ENCODE data around the gene IGSF11.

The IGSF11 gene

GRCh38 chr3:118970819-118971218 is 63.8 kb downstream of the IGSF11 start:
- no peak overlapping the region for H3K4me3 ChIP-seq (ENCODE audit: low read depth, low read length)
- no peak for TF ChIP-seq CTCF (IDR thresholded peaks at IDR 0.05; ENCODE audit: borderline replicate concordance, insufficient read depth, low read depth, low read length)

- no peak overlapping the region for H3K4me3 ChIP-seq (ENCODE audit: low read depth, low read length)
- no peak for TF ChIP-seq CTCF (IDR thresholded peaks at IDR 0.05; ENCODE audit: borderline replicate concordance, insufficient read depth, low read depth, low read length)
Observed at GRCh38 chr3:118968640-118969039, 66.0 kb downstream of the IGSF11 start.

- no peak overlapping the region for H3K4me3 ChIP-seq (ENCODE audit: low read depth, low read length)
- no peak for TF ChIP-seq CTCF (IDR thresholded peaks at IDR 0.05; ENCODE audit: borderline replicate concordance, insufficient read depth, low read depth, low read length)
Observed at GRCh38 chr3:118968111-118968510, 66.5 kb downstream of the IGSF11 start.

- TF ChIP-seq CTCF (IDR thresholded peaks at IDR 0.05; ENCODE audit: borderline replicate concordance, insufficient read depth, low read depth, low read length), result no peak
- no peak overlapping the region for H3K4me3 ChIP-seq (ENCODE audit: low read depth, low read length)
Observed at GRCh38 chr3:118966700-118967099, 67.9 kb downstream of the IGSF11 start.

GRCh38 chr3:118963711-118964110 is 70.9 kb downstream of the IGSF11 start:
- no peak for TF ChIP-seq CTCF (IDR thresholded peaks at IDR 0.05; ENCODE audit: borderline replicate concordance, insufficient read depth, low read depth, low read length)

GRCh38 chr3:118960876-118961450 is 73.7 kb downstream of the IGSF11 start:
- TF ChIP-seq CTCF (IDR thresholded peaks at IDR 0.05; ENCODE audit: borderline replicate concordance, insufficient read depth, low read depth, low read length), result no peak
- no peak overlapping the region for H3K4me3 ChIP-seq (ENCODE audit: low read depth, low read length)

More at GRCh38 chr3:118963711-118964110, 70.9 kb downstream of the IGSF11 start:
- no peak overlapping the region for H3K4me3 ChIP-seq (ENCODE audit: low read depth, low read length)

- no peak overlapping the region for H3K4me3 ChIP-seq (ENCODE audit: low read depth, low read length)
- TF ChIP-seq CTCF (IDR thresholded peaks at IDR 0.05; ENCODE audit: borderline replicate concordance, insufficient read depth, low read depth, low read length), result no peak
Observed at GRCh38 chr3:118955914-118956556, 78.6 kb downstream of the IGSF11 start.
